SK-N-SH (cell line): ENCODE data around the gene KIF2A. TPM values are rescaled to one million over a fixed set of nuclear protein-coding genes. Genes with fewer than 3 reads are reported as not detected.

Experiments
- CTCF ChIA-PET: fragments of 300-600, 350-600 bp; formaldehyde crosslinking; extraction: SDS; loops from one replicate; lab custom pipeline; 2021; lab: Yijun Ruan, JAX
- POLR2A ChIA-PET: fragments of 350-600 bp; sonication (Branson Sonifier 250); formaldehyde crosslinking; extraction: SDS; loops from one replicate; lab custom pipeline; 2020; ENCODE audit warnings: antibody characterized with exemption, inconsistent platforms; lab: Yijun Ruan, JAX
- DNase-seq: peaks from one replicate; pipeline ENCODE4 v3.0.0; 2012
- H2AFZ ChIP-seq: fragments of 200-600 bp; sonication (generic); 2 replicates; pipeline ENCODE4 v1.8.1; 2016; ENCODE audit warnings: antibody characterized with exemption, mild to moderate bottlenecking, low read depth
- H3F3A ChIP-seq: fragments of 200-600 bp; sonication (generic); replicated peaks from 2 replicates; pipeline ENCODE3; 2016; ENCODE audit warnings: antibody characterized with exemption, mild to moderate bottlenecking; ENCODE audit not compliant: insufficient read depth
- H3K27ac ChIP-seq, 2 experiments: fragments of 200-500 bp in 1 of 2; fragments of 200-600 bp in 1 of 2; sonication (Bioruptor generic) in 1 of 2; sonication (generic), shearing (Covaris generic) in 1 of 2; 2 replicates each; pipeline versions ENCODE4 v1.5.1 to v1.6.1; 2014 to 2016; ENCODE audit warnings: low read depth in 2 of 2, inconsistent platforms in 1 of 2, low read length in 1 of 2, mild to moderate bottlenecking in 1 of 2, mixed read lengths in 1 of 2
- H3K27me3 ChIP-seq: fragments of 200-600 bp; sonication (generic), shearing (Covaris generic); 2 replicates; pipeline ENCODE4 v1.6.1; 2016; ENCODE audit warnings: mixed run types; ENCODE audit not compliant: insufficient read depth
- H3K36me3 ChIP-seq, 2 experiments: fragments of 200-500 bp in 1 of 2; fragments of 200-600 bp in 1 of 2; sonication (Bioruptor generic) in 1 of 2; sonication (generic) in 1 of 2; replicated peaks in 1 of 2; 2 replicates each; pipeline versions ENCODE3 to v1.5.1; 2014 to 2016; ENCODE audit warnings: low read length in 1 of 2, mild to moderate bottlenecking in 1 of 2; ENCODE audit not compliant: insufficient read depth in 2 of 2, control insufficient read depth in 1 of 2
- H3K4me1 ChIP-seq, 2 experiments: fragments of 200-500 bp in 1 of 2; fragments of 200-600 bp in 1 of 2; sonication (Bioruptor generic) in 1 of 2; sonication (generic), shearing (Covaris generic) in 1 of 2; 2 replicates each; pipeline versions ENCODE4 v1.5.1 to v1.6.1; 2014 to 2016; ENCODE audit warnings: low read depth in 1 of 2, low read length in 1 of 2, mixed run types in 1 of 2; ENCODE audit not compliant: insufficient read depth in 2 of 2, control insufficient read depth in 1 of 2
- H3K4me2 ChIP-seq: fragments of 200-600 bp; sonication (generic), shearing (Covaris generic); 2 replicates; pipeline ENCODE4 v1.6.1; 2017; ENCODE audit warnings: mixed run types
- H3K4me3 ChIP-seq, 2 experiments: fragments of 200-500 bp in 1 of 2; fragments of 200-600 bp in 1 of 2; sonication (Bioruptor generic) in 1 of 2; sonication (generic), shearing (Covaris generic) in 1 of 2; 2 replicates each; pipeline versions ENCODE4 v1.5.1 to v1.8.1; 2014 to 2016; ENCODE audit warnings: low read depth in 2 of 2, inconsistent platforms in 1 of 2, low read length in 1 of 2, mild to moderate bottlenecking in 1 of 2, mixed read lengths in 1 of 2, moderate library complexity in 1 of 2
- H3K79me2 ChIP-seq: fragments of 200-600 bp; sonication (generic); 2 replicates; pipeline ENCODE4 v1.8.1; 2017; ENCODE audit warnings: mild to moderate bottlenecking; ENCODE audit not compliant: insufficient read depth
- H3K9ac ChIP-seq: fragments of 200-600 bp; sonication (generic); 2 replicates; pipeline ENCODE4 v1.6.1; 2017; ENCODE audit warnings: mixed run types
- H3K9me2 ChIP-seq: fragments of 200-600 bp; sonication (generic); 2 replicates; pipeline ENCODE4 v1.6.1; 2017; ENCODE audit warnings: mixed run types
- H3K9me3 ChIP-seq: fragments of 200-600 bp; sonication (generic); 2 replicates; pipeline ENCODE4 v1.6.1; 2017; ENCODE audit warnings: mixed run types, mild to moderate bottlenecking, moderate library complexity
- H4K20me1 ChIP-seq: fragments of 200-600 bp; sonication (generic); 2 replicates; pipeline ENCODE4 v1.6.1; 2017; ENCODE audit warnings: mild to moderate bottlenecking, mixed run types; ENCODE audit not compliant: insufficient read depth
- CTCF ChIP-seq: fragments of 200-600 bp; sonication (generic); IDR thresholded peaks from 2 replicates; pipeline ENCODE4 v1.6.1; 2017; ENCODE audit warnings: antibody characterized with exemption, mild to moderate bottlenecking, moderate library complexity
- ELF1 ChIP-seq: IDR thresholded peaks from 2 replicates; pipeline ENCODE4 v1.4.0; 2012
- EP300 ChIP-seq, 2 experiments: IDR thresholded peaks; 2 replicates each; pipeline versions ENCODE4 v1.4.0 to v1.6.1; 2012; ENCODE audit warnings: borderline replicate concordance in 1 of 2, low read depth in 1 of 2, low read length in 1 of 2
- EZH2phosphoT487 ChIP-seq: fragments of 200-600 bp; sonication (generic); IDR thresholded peaks from 2 replicates; pipeline ENCODE4 v1.6.1; 2017; ENCODE audit warnings: low read depth, mixed run types, mild to moderate bottlenecking, antibody characterized with exemption, moderate library complexity, borderline replicate concordance
- GABPA ChIP-seq: IDR thresholded peaks from 2 replicates; pipeline ENCODE4 v1.4.0; 2012; ENCODE audit warnings: low read depth, mild to moderate bottlenecking
- MEF2A ChIP-seq: IDR thresholded peaks from 2 replicates; pipeline ENCODE4 v1.4.0; 2012; ENCODE audit warnings: low read depth, borderline replicate concordance
- MXI1 ChIP-seq: IDR thresholded peaks from 2 replicates; pipeline ENCODE4 v1.6.1; 2012; ENCODE audit warnings: mild to moderate bottlenecking, low read depth, low read length, improper control_type of control experiment
- NRF1 ChIP-seq: IDR thresholded peaks from 2 replicates; pipeline ENCODE4 v1.6.1; 2012; ENCODE audit warnings: low read depth, mild to moderate bottlenecking, low read length
- SIN3A ChIP-seq: IDR thresholded peaks from 2 replicates; pipeline ENCODE4 v1.6.1; 2012; ENCODE audit warnings: low read depth, mild to moderate bottlenecking, low read length, moderate library complexity, borderline replicate concordance
- SMC3 ChIP-seq: IDR thresholded peaks from 2 replicates; pipeline ENCODE4 v1.6.1; 2012; ENCODE audit warnings: low read depth, low read length, improper control_type of control experiment
- TCF12 ChIP-seq: IDR thresholded peaks from 2 replicates; pipeline ENCODE4 v1.4.0; 2012
- TEAD4 ChIP-seq: IDR thresholded peaks from 2 replicates; pipeline ENCODE4 v1.4.0; 2012; ENCODE audit warnings: mild to moderate bottlenecking, borderline replicate concordance; ENCODE audit not compliant: insufficient read depth
- USF1 ChIP-seq: IDR thresholded peaks from 2 replicates; pipeline ENCODE4 v1.4.0; 2012; ENCODE audit warnings: low read depth, borderline replicate concordance
- ZBTB33 ChIP-seq: IDR thresholded peaks from 2 replicates; pipeline ENCODE4 v1.4.0; 2012; ENCODE audit warnings: low read depth, borderline replicate concordance
- WGBS: methylation state at CpG from one replicate; pipeline ENCODE4 v1.1.6; 2017; ENCODE audit warnings: low lambda C conversion rate; 5-methylcytosine and 5-hydroxymethylcytosine counted together
- polyA plus RNA-seq, 3 experiments: library from polyadenylated mRNA; depleted of rRNA; stranded (reverse); fragments of >200 nt; gene quantifications; 2 replicates each; pipeline ENCODE4 v1.2.3, GENCODE V29; 2012
- TF ChIP-seq, protein P1 (sequence below): IDR thresholded peaks from 2 replicates; pipeline ENCODE4 v1.4.0; 2012; ENCODE audit warnings: low read depth
- TF ChIP-seq, protein P2 (sequence below): fragments of 150-350 bp; IDR thresholded peaks from 2 replicates; pipeline ENCODE4 v1.6.1; 2016; ENCODE audit warnings: mild to moderate bottlenecking, low read depth, low read length

The KIF2A gene
- polyA plus RNA-seq, 1 of the 3 experiments (the other 2 are of a cell fraction) = 14.3 TPM

DNA sequence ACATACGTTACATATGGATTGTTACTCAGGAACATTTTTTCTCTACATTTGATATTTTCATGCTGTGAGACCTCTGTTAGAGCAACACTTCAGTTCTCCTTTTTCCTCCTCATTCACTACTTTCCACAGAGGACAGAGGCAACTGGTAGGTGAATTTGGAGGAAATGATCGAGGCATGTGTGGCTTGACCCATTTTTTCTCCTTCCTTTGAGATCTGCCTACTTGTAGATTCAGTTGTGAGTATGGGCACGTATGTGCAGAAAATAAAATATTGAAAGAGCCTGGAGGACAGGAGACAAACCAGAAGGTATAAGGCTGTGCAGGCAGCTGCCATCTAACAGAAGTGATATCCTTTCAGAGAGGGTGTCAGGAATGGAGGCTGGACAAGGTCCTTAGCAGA lies 19.2 kb upstream of the KIF2A start:
- Histone ChIP-seq H3K79me2 (no peaks in the 10 kb centered on the region), H4K20me1 (no peaks in the 10 kb centered on the region), H3K4me1 (no peaks in the 10 kb centered on the region), H3K9me2 (no peaks in the 10 kb centered on the region), H3K9me3 (no peaks in the 10 kb centered on the region), H3K9ac (no peak overlapping the region), H3F3A (no peaks in the 10 kb centered on the region), H3K27me3 (no peaks in the 10 kb centered on the region; the same call in 1 of the 2 replicates), H2AFZ (no peak overlapping the region), H3K27ac (no peak overlapping the region), H3K4me2 (no peak overlapping the region), H3K36me3 (no peaks in the 10 kb centered on the region), H3K4me3 (no peak overlapping the region)
- CTCF ChIA-PET = interaction anchor here (1.1 to 1.6 kb wide), 4 partner anchors 9 to 66 kb away, joined by 3 to 5 read pairs (median 3); no protein-coding TSS in a partner anchor
- POLR2A ChIA-PET = no interaction called here
- WGBS = 48% methylated on average over 3 of the region's 3 CpGs
- no peak for DNase-seq
- no peak for TF ChIP-seq MXI1
- TF ChIP-seq, protein P1, sequence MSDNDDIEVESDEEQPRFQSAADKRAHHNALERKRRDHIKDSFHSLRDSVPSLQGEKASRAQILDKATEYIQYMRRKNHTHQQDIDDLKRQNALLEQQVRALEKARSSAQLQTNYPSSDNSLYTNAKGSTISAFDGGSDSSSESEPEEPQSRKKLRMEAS = no peak
- TF ChIP-seq ZBTB33 = no peak
- no peak for TF ChIP-seq TCF12
- no peak for TF ChIP-seq SIN3A
- no peak for TF ChIP-seq NRF1
- TF ChIP-seq GABPA = no peak
- no peak for TF ChIP-seq EZH2phosphoT487
- no peak for TF ChIP-seq TEAD4
- TF ChIP-seq MEF2A = no peak

GRCh38 chr5:62287237-62287636 lies 18.8 kb upstream of the KIF2A start:
- Histone ChIP-seq H3K4me2 (no peak overlapping the region), H3K9me3 (no peaks in the 10 kb centered on the region), H2AFZ (no peak overlapping the region), H3K27me3 (no peaks in the 10 kb centered on the region; the same call in 1 of the 2 replicates), H3K4me1 (no peaks in the 10 kb centered on the region), H3K9me2 (no peaks in the 10 kb centered on the region), H3K4me3 (no peak overlapping the region), H3F3A (no peaks in the 10 kb centered on the region), H3K27ac (no peak overlapping the region), H3K9ac (no peak overlapping the region), H3K79me2 (no peaks in the 10 kb centered on the region), H4K20me1 (no peaks in the 10 kb centered on the region), H3K36me3 (no peaks in the 10 kb centered on the region)
- CTCF ChIA-PET = interaction anchor here (1.1 to 1.6 kb wide), 4 partner anchors 9 to 65 kb away, joined by 3 to 5 read pairs (median 3); no protein-coding TSS in a partner anchor
- 45% methylated on average over 3 of the region's 3 CpGs for WGBS
- no peak for TF ChIP-seq SMC3
- TF ChIP-seq, protein P1 = no peak
- TF ChIP-seq USF1 = no peak
- no peak for TF ChIP-seq GABPA
- no peak for TF ChIP-seq CTCF
- TF ChIP-seq EP300 (IDR thresholded peaks at IDR 0.05; ENCODE audit: borderline replicate concordance in 1 of 2, low read depth in 1 of 2, low read length in 1 of 2) = no peak
- no peak for TF ChIP-seq ELF1
- no peak for TF ChIP-seq MXI1
- TF ChIP-seq, protein P2, sequence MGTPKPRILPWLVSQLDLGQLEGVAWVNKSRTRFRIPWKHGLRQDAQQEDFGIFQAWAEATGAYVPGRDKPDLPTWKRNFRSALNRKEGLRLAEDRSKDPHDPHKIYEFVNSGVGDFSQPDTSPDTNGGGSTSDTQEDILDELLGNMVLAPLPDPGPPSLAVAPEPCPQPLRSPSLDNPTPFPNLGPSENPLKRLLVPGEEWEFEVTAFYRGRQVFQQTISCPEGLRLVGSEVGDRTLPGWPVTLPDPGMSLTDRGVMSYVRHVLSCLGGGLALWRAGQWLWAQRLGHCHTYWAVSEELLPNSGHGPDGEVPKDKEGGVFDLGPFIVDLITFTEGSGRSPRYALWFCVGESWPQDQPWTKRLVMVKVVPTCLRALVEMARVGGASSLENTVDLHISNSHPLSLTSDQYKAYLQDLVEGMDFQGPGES = no peak
- TF ChIP-seq EZH2phosphoT487 = no peak
- POLR2A ChIA-PET = no interaction called here
- no peak for DNase-seq
